Measurements from ENCODE around the gene MAD1L1. TPM values are rescaled to one million over a fixed set of nuclear protein-coding genes. Genes with fewer than 3 reads are reported as not detected.

The MAD1L1 gene
- total RNA-seq, 1 donor from 2014 or later: 32.3 TPM

DNA sequence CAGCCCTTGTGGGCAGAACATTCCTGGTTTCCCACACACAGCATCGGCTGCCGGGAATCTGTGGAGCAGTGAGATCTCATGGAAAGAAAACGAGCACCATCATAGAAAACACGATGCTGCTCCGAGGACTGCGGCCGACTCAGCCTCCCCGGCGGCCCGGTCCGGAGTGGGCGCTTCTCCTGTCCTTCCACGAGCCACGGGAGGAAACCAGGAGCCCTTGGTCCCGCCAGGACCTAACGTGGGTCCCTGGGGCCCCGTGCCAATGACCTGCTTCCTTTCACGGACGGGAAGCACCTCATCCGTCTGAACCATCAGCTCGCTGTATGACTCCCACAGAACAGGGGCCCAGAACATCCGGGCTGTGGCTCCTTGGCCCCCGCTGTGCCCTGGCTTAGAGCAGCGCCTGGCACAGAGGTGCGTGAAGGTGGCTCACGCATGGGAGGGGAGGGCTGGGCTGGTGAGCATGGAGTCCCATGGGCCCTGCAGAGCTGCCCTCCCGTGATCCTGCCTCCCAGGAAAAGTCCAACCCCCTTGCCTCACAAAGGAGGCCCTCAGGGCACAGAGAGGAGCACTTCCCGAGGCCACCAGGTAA is 280.5 kb downstream of the MAD1L1 start:
- Mint-ChIP-seq H3K4me1 (ENCODE audit: low read depth, unreplicated experiment) (no peaks in the 10 kb centered on the region), H3K27ac (ENCODE audit: unreplicated experiment) (no peak overlapping the region), H3K4me3 (ENCODE audit: unreplicated experiment) (no peak overlapping the region), H3K36me3 (ENCODE audit: low read depth, unreplicated experiment) (peaks cover 15% of the 10 kb centered on the region), H3K27me3 (ENCODE audit: low read depth, unreplicated experiment) (peaks cover 4% of the 10 kb centered on the region), H3K9me3 (ENCODE audit: unreplicated experiment) (peaks cover 2% of the 10 kb centered on the region)
- H3K9ac ChIP-seq (ENCODE audit: low read length): no peak overlapping the region
- no peak overlapping the region for H3K4me2 ChIP-seq (ENCODE audit: low read length)
- no peak for DNase-seq (ENCODE audit: low read depth)
- no peaks in the 10 kb centered on the region for H3K79me2 ChIP-seq (ENCODE audit: insufficient read depth, low read length)
- no peak overlapping the region for H2AFZ ChIP-seq (ENCODE audit: low read depth, low read length)
- no peak for FAIRE-seq
- no peak overlapping the region for H3K4me3 ChIP-seq (ENCODE audit: insufficient read depth, low read depth, low read length)
- TF ChIP-seq, protein P1, sequence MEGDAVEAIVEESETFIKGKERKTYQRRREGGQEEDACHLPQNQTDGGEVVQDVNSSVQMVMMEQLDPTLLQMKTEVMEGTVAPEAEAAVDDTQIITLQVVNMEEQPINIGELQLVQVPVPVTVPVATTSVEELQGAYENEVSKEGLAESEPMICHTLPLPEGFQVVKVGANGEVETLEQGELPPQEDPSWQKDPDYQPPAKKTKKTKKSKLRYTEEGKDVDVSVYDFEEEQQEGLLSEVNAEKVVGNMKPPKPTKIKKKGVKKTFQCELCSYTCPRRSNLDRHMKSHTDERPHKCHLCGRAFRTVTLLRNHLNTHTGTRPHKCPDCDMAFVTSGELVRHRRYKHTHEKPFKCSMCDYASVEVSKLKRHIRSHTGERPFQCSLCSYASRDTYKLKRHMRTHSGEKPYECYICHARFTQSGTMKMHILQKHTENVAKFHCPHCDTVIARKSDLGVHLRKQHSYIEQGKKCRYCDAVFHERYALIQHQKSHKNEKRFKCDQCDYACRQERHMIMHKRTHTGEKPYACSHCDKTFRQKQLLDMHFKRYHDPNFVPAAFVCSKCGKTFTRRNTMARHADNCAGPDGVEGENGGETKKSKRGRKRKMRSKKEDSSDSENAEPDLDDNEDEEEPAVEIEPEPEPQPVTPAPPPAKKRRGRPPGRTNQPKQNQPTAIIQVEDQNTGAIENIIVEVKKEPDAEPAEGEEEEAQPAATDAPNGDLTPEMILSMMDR (IDR thresholded peaks at IDR 0.05; ENCODE audit: insufficient read depth, low read depth, low read length): no peak
- TF ChIP-seq EZH2 (IDR thresholded peaks at IDR 0.05; ENCODE audit: insufficient read depth, low read length): no peak
- no peak overlapping the region for H3K27ac ChIP-seq (ENCODE audit: low read depth, low read length)
- peaks cover 3% of the 10 kb centered on the region for H4K20me1 ChIP-seq (ENCODE audit: insufficient read depth, low read length)
- H3K27me3 ChIP-seq (ENCODE audit: insufficient read depth, low read length): no peaks in the 10 kb centered on the region
- H3K4me1 ChIP-seq (ENCODE audit: insufficient read depth, low read length): peaks cover 2% of the 10 kb centered on the region
- H3K9me3 ChIP-seq (ENCODE audit: insufficient read depth, low read depth, low read length): no peaks in the 10 kb centered on the region
- no peaks in the 10 kb centered on the region for H3K36me3 ChIP-seq (ENCODE audit: insufficient read depth, low read length)

DNA sequence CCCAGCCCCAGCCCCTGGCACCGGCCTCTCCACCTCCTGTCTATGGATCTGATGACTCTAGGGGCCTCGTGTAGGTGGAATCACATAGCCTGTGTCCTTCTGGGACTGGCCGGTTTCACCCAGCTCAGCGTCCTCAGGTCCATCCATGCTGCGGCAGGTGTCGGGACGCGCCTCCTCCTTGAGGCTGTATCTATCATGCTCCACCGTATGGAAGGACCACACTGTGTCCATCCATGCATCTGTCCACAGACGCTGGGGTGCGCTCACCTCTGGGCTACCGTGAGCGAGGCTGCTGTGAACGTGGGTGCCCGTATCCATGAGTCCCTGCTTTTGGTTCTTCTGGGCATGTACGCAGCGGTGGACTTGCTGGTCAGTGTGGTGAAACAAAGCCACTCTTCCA is 281.1 kb downstream of the MAD1L1 start:
- peaks cover 3% of the 10 kb centered on the region for H4K20me1 ChIP-seq (ENCODE audit: insufficient read depth, low read length)
- no peak overlapping the region for H3K27ac Mint-ChIP-seq (ENCODE audit: unreplicated experiment)
- no peak for FAIRE-seq

DNA sequence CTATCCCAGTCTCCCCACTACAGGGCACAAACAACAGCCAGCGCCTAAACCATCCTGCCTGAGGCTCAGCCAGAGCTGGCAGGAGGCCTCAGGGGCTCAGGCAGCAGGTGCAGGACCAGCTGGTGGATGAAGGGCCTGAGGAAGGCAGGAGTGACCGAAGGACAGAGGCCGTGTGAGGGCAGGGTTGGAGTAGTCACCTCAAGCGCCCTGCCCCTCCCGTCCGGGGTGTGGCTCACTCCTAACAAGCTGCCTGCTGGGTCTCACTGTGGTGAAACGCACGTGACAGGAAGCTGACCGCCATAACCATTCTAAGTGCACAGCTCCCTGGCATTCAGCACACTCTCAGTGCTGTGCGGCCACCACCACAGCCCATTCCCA is 281.6 kb downstream of the MAD1L1 start:
- Mint-ChIP-seq H3K9me3 (ENCODE audit: unreplicated experiment) (peaks cover 2% of the 10 kb centered on the region), H3K4me1 (ENCODE audit: low read depth, unreplicated experiment) (no peaks in the 10 kb centered on the region), H3K27me3 (ENCODE audit: low read depth, unreplicated experiment) (peaks cover 4% of the 10 kb centered on the region), H3K27ac (ENCODE audit: unreplicated experiment) (no peak overlapping the region), H3K36me3 (ENCODE audit: low read depth, unreplicated experiment) (peaks cover 11% of the 10 kb centered on the region), H3K4me3 (ENCODE audit: unreplicated experiment) (no peak overlapping the region)
- no peaks in the 10 kb centered on the region for H3K27me3 ChIP-seq (ENCODE audit: insufficient read depth, low read length)
- no peak overlapping the region for H2AFZ ChIP-seq (ENCODE audit: low read depth, low read length)
- H4K20me1 ChIP-seq (ENCODE audit: insufficient read depth, low read length): peaks cover 3% of the 10 kb centered on the region
- FAIRE-seq (no peak), DNase-seq (ENCODE audit: low read depth) (peak; percentile 19)
- H3K4me2 ChIP-seq (ENCODE audit: low read length): no peak overlapping the region
- H3K79me2 ChIP-seq (ENCODE audit: insufficient read depth, low read length): no peaks in the 10 kb centered on the region
- no peak overlapping the region for H3K4me3 ChIP-seq (ENCODE audit: insufficient read depth, low read depth, low read length)
- H3K9me3 ChIP-seq (ENCODE audit: insufficient read depth, low read depth, low read length): no peaks in the 10 kb centered on the region
- H3K9ac ChIP-seq (ENCODE audit: low read length): no peak overlapping the region
- no peak overlapping the region for H3K27ac ChIP-seq (ENCODE audit: low read depth, low read length)
- H3K36me3 ChIP-seq (ENCODE audit: insufficient read depth, low read length): no peaks in the 10 kb centered on the region
- H3K4me1 ChIP-seq (ENCODE audit: insufficient read depth, low read length): peaks cover 2% of the 10 kb centered on the region
- TF ChIP-seq, protein P1 (IDR thresholded peaks at IDR 0.05; ENCODE audit: insufficient read depth, low read depth, low read length): no peak
- TF ChIP-seq EZH2 (IDR thresholded peaks at IDR 0.05; ENCODE audit: insufficient read depth, low read length): no peak

More for the DNA sequence above, 281.1 kb downstream of the MAD1L1 start:
- no peaks in the 10 kb centered on the region for H3K4me1 Mint-ChIP-seq (ENCODE audit: low read depth, unreplicated experiment)
- H3K9me3 Mint-ChIP-seq (ENCODE audit: unreplicated experiment): peaks cover 2% of the 10 kb centered on the region
- H3K27me3 ChIP-seq (ENCODE audit: insufficient read depth, low read length): no peaks in the 10 kb centered on the region
- H3K9ac ChIP-seq (ENCODE audit: low read length): no peak overlapping the region
- H3K9me3 ChIP-seq (ENCODE audit: insufficient read depth, low read depth, low read length): no peaks in the 10 kb centered on the region
- peaks cover 4% of the 10 kb centered on the region for H3K27me3 Mint-ChIP-seq (ENCODE audit: low read depth, unreplicated experiment)
- H3K4me1 ChIP-seq (ENCODE audit: insufficient read depth, low read length): peaks cover 2% of the 10 kb centered on the region
- no peak for DNase-seq (ENCODE audit: low read depth)
- no peaks in the 10 kb centered on the region for H3K79me2 ChIP-seq (ENCODE audit: insufficient read depth, low read length)
- H3K4me3 Mint-ChIP-seq (ENCODE audit: unreplicated experiment): no peak overlapping the region
- H3K36me3 ChIP-seq (ENCODE audit: insufficient read depth, low read length): no peaks in the 10 kb centered on the region
- no peak overlapping the region for H3K27ac ChIP-seq (ENCODE audit: low read depth, low read length)
- no peak overlapping the region for H3K4me3 ChIP-seq (ENCODE audit: insufficient read depth, low read depth, low read length)
- peaks cover 9% of the 10 kb centered on the region for H3K36me3 Mint-ChIP-seq (ENCODE audit: low read depth, unreplicated experiment)
- no peak overlapping the region for H3K4me2 ChIP-seq (ENCODE audit: low read length)
- no peak overlapping the region for H2AFZ ChIP-seq (ENCODE audit: low read depth, low read length)
- TF ChIP-seq, protein P1 (IDR thresholded peaks at IDR 0.05; ENCODE audit: insufficient read depth, low read depth, low read length): no peak
- TF ChIP-seq EZH2 (IDR thresholded peaks at IDR 0.05; ENCODE audit: insufficient read depth, low read length): no peak
